Adrenal gland (tissue), 12 donors: ENCODE data around the gene FYCO1. TPM values are rescaled to one million over a fixed set of nuclear protein-coding genes. Genes with fewer than 3 reads are reported as not detected.

ENCODE experiments used
- DNase-seq, 7 donors: peaks; one replicate each; pipeline ENCODE4 v3.0.0-alpha.2; 2019 to 2020
- H3K27ac ChIP-seq, 5 donors: fragments of 200-600 bp; sonication (generic) in 4 of 5; 1 replicate in 3 of 5; 2 replicates in 2 of 5; pipeline versions ENCODE4 v1.5.1 to v1.8.0; 2016 to 2020; ENCODE audit warnings: mild to moderate bottlenecking in 1 of 5
- H3K27me3 ChIP-seq: fragments of 200-600 bp; 2 replicates; pipeline ENCODE4 v1.8.0; 2021
- H3K36me3 ChIP-seq, 2 donors: fragments of 200-600 bp; replicated peaks in 1 of 2; 1 replicate in 1 of 2; 2 replicates in 1 of 2; pipeline versions ENCODE4 v1.5.1 to v1.8.0; 2018 to 2022
- H3K4me1 ChIP-seq, 2 donors: fragments of 200-600 bp; replicated peaks in 1 of 2; 1 replicate in 1 of 2; 2 replicates in 1 of 2; pipeline versions ENCODE4 v1.5.1 to v1.8.0; 2018 to 2021
- H3K4me3 ChIP-seq, 4 donors: fragments of 200-600 bp; sonication (generic) in 3 of 4; one replicate each; pipeline ENCODE4 v1.5.1; 2016 to 2018
- H3K9me3 ChIP-seq, 3 donors: fragments of 200-600 bp; sonication (generic) in 1 of 3; replicated peaks in 1 of 3; 1 replicate in 2 of 3; 2 replicates in 1 of 3; pipeline versions ENCODE4 v1.5.1 to v1.8.0; 2016 to 2021
- CTCF ChIP-seq, 6 experiments: fragments of 450-650 bp in 4 of 6; fragments of 200-600 bp in 2 of 6; sonication (generic) in 1 of 6; IDR thresholded peaks; 1 replicate in 5 of 6; 2 replicates in 1 of 6; pipeline versions ENCODE4 v1.5.1 to v1.8.0; 2016 to 2021; ENCODE audit warnings: antibody characterized with exemption in 6 of 6, mild to moderate bottlenecking in 2 of 6, moderate library complexity in 1 of 6
- POLR2A ChIP-seq, 2 donors: fragments of 450-650 bp; IDR thresholded peaks; one replicate each; pipeline ENCODE4 v1.6.1; 2017; ENCODE audit warnings: antibody characterized with exemption in 2 of 2, mild to moderate bottlenecking in 2 of 2, moderate library complexity in 1 of 2
- WGBS, 4 donors: extraction: QIAGEN DNeasy Blood & Tissue Kit in 2 of 4; methylation state at CpG; one replicate each; pipeline versions ENCODE4 v1.1.5 to v1.1.7; 2013 to 2017; 5-methylcytosine and 5-hydroxymethylcytosine counted together
- intact Hi-C, 2 donors: fragments of 100-400 bp; cut with DNase I; formaldehyde crosslinking; loops; one replicate each; pipeline versions ENCODE4 v1.14.1 to v1.15.0; 2022 to 2023
- polyA plus RNA-seq, 3 donors: library from polyadenylated mRNA; stranded (reverse); fragments of 200-250 nt in 2 of 3; fragments of 350-450 nt in 1 of 3; fragmentation: Illumina TruSeq in 1 of 3; extraction: RNeasy Lipid Tissue Mini Kit (QIAGEN cat#74804) in 1 of 3; gene quantifications; one replicate each; pipeline ENCODE4 v1.2.3, GENCODE V29; 2013 to 2014
- total RNA-seq, 9 donors: library from RNA; depleted of rRNA in 4 of 9; stranded (reverse); fragments of >200 nt in 4 of 9; fragments of 120-200 nt in 1 of 9; fragmentation: NEBNext Ultra II Directional in 1 of 9; extraction: Animal tissue kit (Norgen Biotek cat#: 25700) in 1 of 9; gene quantifications; one replicate each; pipeline versions ENCODE4 v1.1.0 to v1.2.4, GENCODE V29; 2013 to 2023
- donor health status: healthy with polysubstance abuse.
- donor health status: Bipolar disorder and iron deficiency.
- donor health status: DM: yes; HTN: yes; CAD: no.
- donor health status: DM: no; HTN: no; CAD: no.
- donor health status: DM: no; HTN: no; CAD: no.
- donor health status: DM: yes; HTN: yes; CAD: no.

The FYCO1 gene
- total and polyA plus RNA-seq, 12 donors: 12.3 to 74.3 (median 29.4) TPM

- DNase-seq: no peak
- Histone ChIP-seq H3K36me3 (peaks cover 0 to 97% of the 10 kb centered on the region in 2 donors), H3K9me3 (no peaks in the 10 kb centered on the region), H3K4me3 (no peak overlapping the region), H3K27ac (no peak overlapping the region), H3K27me3 (no peaks in the 10 kb centered on the region), H3K4me1 (no peaks in the 10 kb centered on the region)
- TF ChIP-seq POLR2A (IDR thresholded peaks at IDR 0.05) (no peak), CTCF (IDR thresholded peaks at IDR 0.05) (no peak)
- 90 to 95% (median 94%) methylated on average over 4 of the region's 4 CpGs for WGBS, 4 donors
- intact Hi-C loops: no loop called here
Measured at GRCh38 chr3:45965253-45965652, 30.4 kb downstream of the FYCO1 start.

GRCh38 chr3:45964139-45964538 lies 31.5 kb downstream of the FYCO1 start:
- no peaks in the 10 kb centered on the region for H3K27me3 ChIP-seq
- no peak overlapping the region for H3K4me3 ChIP-seq
- peaks cover 0 to 98% of the 10 kb centered on the region in 2 donors for H3K36me3 ChIP-seq
- DNase-seq: no peak
- H3K9me3 ChIP-seq: no peaks in the 10 kb centered on the region
- H3K27ac ChIP-seq: no peak overlapping the region
- TF ChIP-seq CTCF (IDR thresholded peaks at IDR 0.05): no peak
- TF ChIP-seq POLR2A (IDR thresholded peaks at IDR 0.05): no peak
- WGBS, 4 donors: 85 to 94% (median 86%) methylated on average over 6 to 8 of the region's 8 CpGs
- intact Hi-C loops: no loop called here
- H3K4me1 ChIP-seq: no peaks in the 10 kb centered on the region

DNA sequence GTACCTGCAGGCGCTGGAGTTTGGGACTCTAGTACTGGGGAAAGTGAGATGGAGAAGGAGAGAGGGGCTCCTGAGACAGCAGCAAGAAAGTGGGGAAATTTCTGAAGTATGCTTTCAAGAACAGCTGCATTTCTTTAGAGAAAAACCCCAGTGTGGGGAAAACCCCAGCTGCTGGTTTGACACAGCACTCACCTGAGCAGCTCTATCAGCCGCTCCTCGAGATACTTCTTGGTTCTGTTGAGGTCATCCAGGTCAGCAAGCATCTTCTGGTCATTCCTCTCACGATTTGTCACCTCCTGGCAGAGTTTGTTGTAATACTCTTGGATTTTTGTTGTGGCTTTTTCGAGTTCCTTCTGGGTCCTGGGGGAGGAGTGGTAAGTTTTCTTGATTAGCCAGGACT lies 33.6 kb downstream of the FYCO1 start:
- WGBS, 4 donors: 87 to 95% (median 94%) methylated on average over 5 of the region's 5 CpGs
- Histone ChIP-seq H3K27me3 (no peaks in the 10 kb centered on the region), H3K9me3 (no peaks in the 10 kb centered on the region), H3K27ac (no peak overlapping the region), H3K36me3 (peaks cover 0 to 98% of the 10 kb centered on the region in 2 donors), H3K4me3 (no peak overlapping the region), H3K4me1 (no peaks in the 10 kb centered on the region)
- TF ChIP-seq POLR2A (IDR thresholded peaks at IDR 0.05): no peak
- no peak for TF ChIP-seq CTCF (IDR thresholded peaks at IDR 0.05)
- DNase-seq: no peak
- intact Hi-C loops: no loop called here

GRCh38 chr3:45960289-45960688 lies 35.3 kb downstream of the FYCO1 start:
- intact Hi-C loops: no loop called here
- no peaks in the 10 kb centered on the region for H3K27me3 ChIP-seq
- TF ChIP-seq CTCF (IDR thresholded peaks at IDR 0.05) (no peak), POLR2A (IDR thresholded peaks at IDR 0.05) (no peak)
- DNase-seq: no peak
- H3K27ac ChIP-seq: no peak overlapping the region
- no peaks in the 10 kb centered on the region for H3K4me1 ChIP-seq
- no peaks in the 10 kb centered on the region for H3K9me3 ChIP-seq
- H3K36me3 ChIP-seq: peaks cover 0 to 97% of the 10 kb centered on the region in 2 donors
- WGBS, 4 donors: 89 to 98% (median 91%) methylated on average over 2 of the region's 2 CpGs
- no peak overlapping the region for H3K4me3 ChIP-seq
